Activated CD4-positive, alpha-beta T cell treated with anti-CD3 and anti-CD28 coated beads, Interleukin-2, amount 10 ng/mL, durations not matched to agents 7 days and 5 days (primary cell): ENCODE measurements around the gene MKI67. TPM values are rescaled to one million over a fixed set of nuclear protein-coding genes. Genes with fewer than 3 reads are reported as not detected.

Experiments
- CTCF ChIA-PET: fragments of 350-600 bp; sonication (Branson Sonifier 250); formaldehyde crosslinking; loops from one replicate; lab custom pipeline; 2021; ENCODE audit warnings: antibody characterized with exemption; lab: Charles Lee
- POLR2A ChIA-PET: fragments of 350-600 bp; sonication (Branson Sonifier 250); formaldehyde crosslinking; loops from one replicate; lab custom pipeline; 2021; ENCODE audit warnings: antibody characterized with exemption; lab: Charles Lee
- DNase-seq: peaks from one replicate; pipeline ENCODE4 v3.0.0-alpha.2; 2020
- H3K27ac Mint-ChIP-seq: one replicate; pipeline ENCODE4 v1.8.0; 2021; ENCODE audit warnings: mild to moderate bottlenecking, moderate library complexity, mixed read lengths
- H3K27me3 Mint-ChIP-seq: one replicate; pipeline ENCODE4 v1.8.0; 2021; ENCODE audit warnings: mixed read lengths
- H3K36me3 Mint-ChIP-seq: one replicate; pipeline ENCODE4 v1.8.0; 2021; ENCODE audit warnings: low read depth, mixed read lengths
- H3K4me1 Mint-ChIP-seq: one replicate; pipeline ENCODE4 v1.8.0; 2021; ENCODE audit warnings: mixed read lengths
- H3K4me3 Mint-ChIP-seq: one replicate; pipeline ENCODE4 v1.8.0; 2021; ENCODE audit warnings: mild to moderate bottlenecking, moderate library complexity, mixed read lengths
- H3K9me3 Mint-ChIP-seq: one replicate; pipeline ENCODE4 v1.8.0; 2021; ENCODE audit warnings: mixed read lengths
- total RNA-seq, 2 experiments: library from RNA; stranded (reverse); gene quantifications; one replicate each; pipeline ENCODE4 v1.2.3, GENCODE V29; 2021

The MKI67 gene
- total RNA-seq, 2 experiments from 2014 or later, result 328 to 345 TPM

DNA sequence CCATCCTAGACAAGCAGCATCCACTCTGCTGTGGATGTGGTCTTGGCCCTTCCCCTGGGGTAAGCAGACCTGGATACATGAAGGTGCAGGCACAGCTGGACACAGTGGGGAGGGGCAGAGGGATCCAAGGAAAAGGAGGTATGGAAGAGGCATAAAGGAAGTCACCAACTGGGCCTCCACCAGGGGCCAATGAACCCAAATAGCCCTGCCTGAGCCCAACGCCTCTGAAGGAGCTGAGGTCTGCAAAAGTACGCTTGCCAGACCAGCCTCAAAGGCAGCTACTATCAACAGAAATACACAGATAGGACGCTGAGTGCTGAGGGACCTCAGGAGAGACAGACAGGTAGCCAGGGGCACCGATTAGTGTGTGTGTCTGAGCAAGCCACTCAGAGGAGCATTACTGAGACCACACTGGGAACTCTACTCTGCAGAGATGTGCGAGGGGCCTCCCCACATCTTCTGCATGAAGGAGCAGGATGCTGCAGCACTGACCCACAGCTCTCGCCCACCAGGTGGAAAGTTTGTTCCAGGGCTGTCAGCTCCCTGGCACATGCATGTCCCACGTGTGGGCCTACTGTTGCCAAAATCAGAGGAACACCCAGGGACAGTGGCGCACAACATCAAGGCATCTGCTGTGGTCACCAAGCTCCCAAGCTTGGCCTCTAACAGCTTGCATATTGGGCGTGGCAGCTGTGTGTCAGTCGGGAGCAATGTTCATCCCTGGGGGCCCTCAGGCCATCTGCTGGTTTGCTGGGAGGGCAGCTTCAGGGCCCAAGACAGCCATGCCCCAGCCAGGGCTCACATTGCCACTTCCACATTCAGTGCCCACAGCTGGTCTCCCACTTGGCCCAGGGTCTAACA, 40.0 kb downstream of the MKI67 start:
- ChIA-PET CTCF (interaction anchor here (0.9 to 1.3 kb wide), 2 partner anchors 17 to 125 kb away, joined by 3 to 4 read pairs; no protein-coding TSS in a partner anchor), POLR2A (no interaction called here)
- H3K4me1 Mint-ChIP-seq, result peaks cover 9% of the 10 kb centered on the region
- H3K9me3 Mint-ChIP-seq, result no peaks in the 10 kb centered on the region
- H3K36me3 Mint-ChIP-seq, result peaks cover 2% of the 10 kb centered on the region
- no peak overlapping the region for H3K4me3 Mint-ChIP-seq
- DNase-seq, result no peak
- H3K27ac Mint-ChIP-seq, result no peak overlapping the region
- H3K27me3 Mint-ChIP-seq, result no peaks in the 10 kb centered on the region

DNA sequence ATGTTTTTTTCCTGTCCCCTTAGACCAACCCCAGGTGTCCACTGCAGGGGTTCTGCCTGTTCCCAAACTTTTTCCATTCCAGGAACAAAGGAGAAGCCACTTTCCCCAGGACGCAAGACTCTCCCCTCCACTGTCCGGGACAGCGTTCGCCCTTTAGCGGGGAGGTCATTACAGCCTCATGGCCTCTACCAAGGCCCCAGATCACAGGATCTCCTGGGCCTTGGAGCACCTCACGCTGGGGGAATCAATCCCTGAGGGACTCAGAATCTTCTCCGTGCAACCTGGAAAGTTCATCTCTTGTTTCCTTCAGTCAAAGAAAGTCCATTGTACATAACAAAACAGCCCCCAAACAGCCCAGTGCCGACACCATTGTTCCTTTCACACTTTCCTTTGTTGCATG, 41.2 kb downstream of the MKI67 start:
- no peaks in the 10 kb centered on the region for H3K27me3 Mint-ChIP-seq
- H3K36me3 Mint-ChIP-seq, result peaks cover 2% of the 10 kb centered on the region
- ChIA-PET POLR2A (no interaction called here), CTCF (interaction anchor here (1.0 kb wide), 1 partner anchor 16 kb away, joined by 3 read pairs; no protein-coding TSS in a partner anchor)
- no peak for DNase-seq
- H3K27ac Mint-ChIP-seq, result no peak overlapping the region
- H3K9me3 Mint-ChIP-seq, result no peaks in the 10 kb centered on the region
- peaks cover 9% of the 10 kb centered on the region for H3K4me1 Mint-ChIP-seq
- no peak overlapping the region for H3K4me3 Mint-ChIP-seq

DNA sequence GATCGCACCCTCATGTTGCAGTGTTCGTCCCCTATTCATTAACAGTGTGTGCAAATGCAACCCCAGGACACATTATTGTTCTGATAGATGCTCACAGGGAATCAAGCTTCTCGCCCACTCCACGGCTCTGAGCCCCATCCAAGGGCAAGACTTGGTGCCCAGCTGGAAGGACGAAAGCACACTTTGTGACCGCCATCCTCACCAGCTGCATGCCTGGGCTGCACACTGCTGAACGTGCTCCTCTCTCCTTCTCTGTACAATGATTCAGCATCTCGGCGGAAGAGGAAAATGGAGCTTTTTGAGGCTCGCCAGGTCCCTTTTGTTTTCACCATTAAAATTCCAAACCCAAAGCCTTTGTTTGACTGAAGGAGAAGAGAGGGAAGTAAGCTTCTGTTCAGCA, 41.9 kb downstream of the MKI67 start:
- POLR2A ChIA-PET, result no interaction called here
- Mint-ChIP-seq H3K4me3 (no peak overlapping the region), H3K27me3 (no peaks in the 10 kb centered on the region), H3K9me3 (no peaks in the 10 kb centered on the region), H3K27ac (no peak overlapping the region), H3K4me1 (peaks cover 9% of the 10 kb centered on the region), H3K36me3 (peaks cover 5% of the 10 kb centered on the region)
- CTCF ChIA-PET, result interaction anchor here (1.0 to 1.6 kb wide), 2 partner anchors 11 to 15 kb away, joined by 3 to 6 read pairs; no protein-coding TSS in a partner anchor
- DNase-seq, result no peak

DNA sequence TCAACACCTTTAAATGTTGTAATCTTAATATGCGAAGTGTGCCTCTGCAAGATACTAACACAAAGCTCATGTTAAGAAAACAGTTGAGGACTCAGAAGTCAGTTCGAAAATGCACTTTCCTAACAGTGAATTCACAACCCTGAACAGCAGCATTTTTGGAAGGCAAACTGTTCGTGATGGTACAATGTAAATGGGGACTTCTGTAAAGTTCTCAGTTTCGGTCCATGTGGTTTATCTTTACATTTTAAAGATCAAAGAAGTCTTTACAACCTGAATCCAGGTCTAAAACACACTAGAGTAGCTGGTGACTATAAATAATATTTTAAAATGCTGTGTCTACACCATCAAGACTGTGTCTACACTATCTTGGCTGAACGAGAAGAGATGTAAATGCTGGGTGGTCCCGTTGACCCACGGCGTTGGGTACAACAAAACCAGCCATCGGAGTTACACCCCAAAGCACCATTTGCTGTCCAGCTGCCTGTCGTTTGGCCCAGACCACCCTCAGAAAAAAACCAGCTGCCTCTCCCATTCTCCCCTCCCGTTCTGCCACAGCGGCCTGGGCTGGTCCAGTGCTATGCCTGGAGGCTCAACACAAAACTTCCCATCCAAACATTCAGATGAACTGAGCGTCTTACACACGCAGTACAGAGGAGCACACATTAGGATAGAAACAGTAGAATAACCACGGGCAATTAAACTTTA, 42.9 kb downstream of the MKI67 start:
- Mint-ChIP-seq H3K4me3 (no peak overlapping the region), H3K36me3 (peaks cover 9% of the 10 kb centered on the region), H3K9me3 (no peaks in the 10 kb centered on the region), H3K27ac (no peak overlapping the region), H3K27me3 (no peaks in the 10 kb centered on the region), H3K4me1 (peaks cover 6% of the 10 kb centered on the region)
- ChIA-PET CTCF (interaction anchor here (1.6 to 3.2 kb wide), 2 partner anchors 12 to 14 kb away, joined by 6 to 12 read pairs; no protein-coding TSS in a partner anchor), POLR2A (no interaction called here)
- DNase-seq, result no peak

DNA sequence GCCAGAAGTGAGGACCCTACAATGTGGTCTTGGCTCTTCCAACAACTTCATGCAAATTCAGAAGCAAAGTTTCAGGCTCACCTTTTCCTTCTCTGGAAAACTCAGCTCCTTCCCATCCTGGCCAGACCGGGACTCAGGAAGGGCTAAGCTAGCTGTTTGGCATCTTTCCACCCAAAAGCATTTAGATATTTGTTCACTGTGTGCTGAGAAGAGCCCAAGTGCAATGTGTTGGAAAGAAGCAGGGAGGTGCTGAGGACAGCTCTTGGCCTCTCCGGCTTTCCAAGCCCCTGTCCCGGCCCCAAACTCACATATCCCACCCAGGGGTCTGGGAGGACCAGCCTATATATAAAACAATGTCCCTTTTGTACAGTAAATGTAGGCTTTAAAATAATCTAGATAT, 44.5 kb downstream of the MKI67 start:
- Mint-ChIP-seq H3K9me3 (no peaks in the 10 kb centered on the region), H3K4me3 (no peak overlapping the region), H3K27ac (no peak overlapping the region), H3K4me1 (no peaks in the 10 kb centered on the region), H3K36me3 (peaks cover 9% of the 10 kb centered on the region), H3K27me3 (no peaks in the 10 kb centered on the region)
- CTCF ChIA-PET, result interaction anchor here (1.1 to 3.2 kb wide), 2 partner anchors 12 to 14 kb away, joined by 4 to 12 read pairs; no protein-coding TSS in a partner anchor
- no peak for DNase-seq
- POLR2A ChIA-PET, result no interaction called here

DNA sequence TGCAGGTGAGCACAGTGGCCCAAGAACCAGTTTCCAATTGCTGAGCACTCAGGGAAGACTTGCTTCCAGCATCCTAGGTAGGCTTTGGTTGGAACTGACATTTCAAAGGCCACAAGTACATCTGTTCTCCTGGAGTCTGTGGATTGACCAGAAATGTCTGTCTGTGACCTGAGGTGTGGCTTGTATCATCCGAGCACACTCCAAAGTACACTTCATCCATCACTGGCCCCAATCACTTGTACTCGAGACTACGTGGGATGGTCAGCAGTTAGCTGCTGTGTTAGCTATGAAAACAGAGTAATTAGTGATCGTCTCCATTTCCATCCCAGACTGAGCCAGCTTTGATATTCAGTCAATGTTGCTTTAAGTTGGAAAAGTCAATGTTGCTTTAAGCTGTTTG, 45.0 kb downstream of the MKI67 start:
- ChIA-PET CTCF (interaction anchor here (1.1 to 3.2 kb wide), 2 partner anchors 12 to 14 kb away, joined by 4 to 12 read pairs; no protein-coding TSS in a partner anchor), POLR2A (no interaction called here)
- DNase-seq, result no peak
- no peak overlapping the region for H3K27ac Mint-ChIP-seq
- no peak overlapping the region for H3K4me3 Mint-ChIP-seq
- H3K27me3 Mint-ChIP-seq, result no peaks in the 10 kb centered on the region
- H3K9me3 Mint-ChIP-seq, result no peaks in the 10 kb centered on the region
- peaks cover 9% of the 10 kb centered on the region for H3K36me3 Mint-ChIP-seq
- H3K4me1 Mint-ChIP-seq, result no peaks in the 10 kb centered on the region

DNA sequence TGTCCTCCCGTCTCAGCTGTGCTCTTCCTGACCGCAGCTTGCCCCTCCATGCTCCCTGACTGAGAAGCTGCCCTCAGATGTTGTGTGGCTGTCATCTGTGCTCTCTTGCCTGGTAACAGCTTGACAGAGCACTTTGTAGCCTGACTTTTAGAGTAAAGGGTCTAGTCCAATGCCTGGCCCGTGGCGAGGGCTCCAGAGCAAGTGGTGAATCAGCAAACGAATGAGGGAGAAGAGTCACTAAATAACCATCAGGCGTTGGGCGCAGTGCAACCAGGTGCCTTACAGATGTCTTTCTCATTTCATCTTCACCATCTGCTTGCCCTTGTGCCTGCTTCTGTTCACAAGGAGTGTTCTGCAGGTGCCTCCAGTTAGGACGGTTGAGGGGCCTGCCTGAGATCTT, 45.6 kb downstream of the MKI67 start:
- no peak for DNase-seq
- Mint-ChIP-seq H3K9me3 (no peaks in the 10 kb centered on the region), H3K4me3 (no peak overlapping the region), H3K27ac (no peak overlapping the region), H3K4me1 (no peaks in the 10 kb centered on the region), H3K36me3 (peaks cover 9% of the 10 kb centered on the region), H3K27me3 (no peaks in the 10 kb centered on the region)
- POLR2A ChIA-PET, result no interaction called here
- CTCF ChIA-PET, result interaction anchor here (0.8 to 3.2 kb wide), 3 partner anchors 11 to 43 kb away, joined by 3 to 12 read pairs (median 6); no protein-coding TSS in a partner anchor

DNA sequence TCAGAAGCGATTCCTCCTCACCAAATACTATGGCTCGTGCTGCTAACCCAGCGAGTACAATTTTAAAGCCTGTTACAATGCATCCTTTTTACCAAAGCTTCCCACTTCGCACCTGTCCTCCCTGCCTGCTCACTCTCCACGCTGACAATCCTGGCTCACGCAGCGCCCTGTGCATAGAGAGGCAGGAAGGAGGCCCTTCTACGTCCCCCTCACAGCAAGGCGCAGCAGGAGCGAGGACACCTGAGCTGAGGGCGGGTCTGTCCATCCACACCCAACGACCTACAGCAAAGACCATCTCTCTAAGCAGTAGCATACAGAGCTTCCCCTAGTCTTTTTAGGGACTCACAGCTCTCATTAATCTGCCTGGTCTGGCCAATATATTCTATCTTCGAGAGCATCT, 46.0 kb downstream of the MKI67 start:
- DNase-seq, result no peak
- Mint-ChIP-seq H3K4me3 (no peak overlapping the region), H3K9me3 (no peaks in the 10 kb centered on the region), H3K27me3 (no peaks in the 10 kb centered on the region), H3K36me3 (peaks cover 11% of the 10 kb centered on the region), H3K27ac (no peak overlapping the region), H3K4me1 (no peaks in the 10 kb centered on the region)
- POLR2A ChIA-PET, result no interaction called here
- CTCF ChIA-PET, result interaction anchor here (0.7 to 1.5 kb wide), 4 partner anchors 11 to 43 kb away, joined by 3 to 6 read pairs (median 3); no protein-coding TSS in a partner anchor

DNA sequence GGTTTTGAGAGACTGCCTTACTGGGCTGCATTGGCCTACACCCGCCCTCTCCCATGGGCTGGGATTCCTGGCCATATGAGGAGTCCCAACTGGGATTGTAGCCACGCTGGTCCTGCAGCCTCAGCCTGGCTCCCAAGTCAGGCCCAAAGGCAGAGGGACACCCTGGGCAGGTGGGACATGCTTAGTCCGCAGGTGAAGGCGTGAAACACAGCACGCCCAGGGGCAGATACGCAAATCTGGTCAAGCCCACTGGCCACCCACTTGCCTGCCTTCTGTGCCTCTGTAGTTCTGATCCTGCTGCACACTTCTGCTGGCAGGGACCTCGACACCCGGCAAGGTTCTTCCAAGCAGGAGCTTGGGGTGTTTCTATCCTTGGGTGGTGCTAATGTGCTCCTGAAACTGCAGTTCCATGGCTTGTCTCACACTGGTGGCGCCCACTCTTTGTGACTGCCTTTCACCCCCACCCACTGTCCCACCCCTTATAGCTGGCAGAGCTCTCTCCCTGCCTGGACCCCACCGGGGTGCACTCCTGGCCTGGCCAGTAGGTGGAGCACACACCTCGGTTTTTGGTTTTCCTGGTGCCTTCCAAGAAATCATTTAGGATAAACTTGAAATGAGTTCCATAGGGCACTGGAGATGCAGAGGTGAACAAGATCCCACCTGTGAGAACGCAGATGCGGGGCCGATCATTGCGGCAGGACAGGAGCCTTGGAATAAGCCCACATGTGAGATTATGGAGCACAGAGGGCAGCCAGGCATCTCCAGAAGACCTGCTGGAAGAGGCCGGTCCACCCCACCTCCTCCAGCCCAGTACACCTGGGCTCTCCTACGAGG, 47.9 kb downstream of the MKI67 start:
- CTCF ChIA-PET, result interaction anchor here (0.5 to 2.2 kb wide), 7 partner anchors 17 to 156 kb away, joined by 3 to 10 read pairs (median 3); no protein-coding TSS in a partner anchor
- POLR2A ChIA-PET, result no interaction called here
- Mint-ChIP-seq H3K27ac (no peak overlapping the region), H3K9me3 (no peaks in the 10 kb centered on the region), H3K4me3 (no peak overlapping the region), H3K36me3 (peaks cover 26% of the 10 kb centered on the region), H3K27me3 (no peaks in the 10 kb centered on the region), H3K4me1 (peaks cover 9% of the 10 kb centered on the region)
- peak; percentile 39 for DNase-seq

DNA sequence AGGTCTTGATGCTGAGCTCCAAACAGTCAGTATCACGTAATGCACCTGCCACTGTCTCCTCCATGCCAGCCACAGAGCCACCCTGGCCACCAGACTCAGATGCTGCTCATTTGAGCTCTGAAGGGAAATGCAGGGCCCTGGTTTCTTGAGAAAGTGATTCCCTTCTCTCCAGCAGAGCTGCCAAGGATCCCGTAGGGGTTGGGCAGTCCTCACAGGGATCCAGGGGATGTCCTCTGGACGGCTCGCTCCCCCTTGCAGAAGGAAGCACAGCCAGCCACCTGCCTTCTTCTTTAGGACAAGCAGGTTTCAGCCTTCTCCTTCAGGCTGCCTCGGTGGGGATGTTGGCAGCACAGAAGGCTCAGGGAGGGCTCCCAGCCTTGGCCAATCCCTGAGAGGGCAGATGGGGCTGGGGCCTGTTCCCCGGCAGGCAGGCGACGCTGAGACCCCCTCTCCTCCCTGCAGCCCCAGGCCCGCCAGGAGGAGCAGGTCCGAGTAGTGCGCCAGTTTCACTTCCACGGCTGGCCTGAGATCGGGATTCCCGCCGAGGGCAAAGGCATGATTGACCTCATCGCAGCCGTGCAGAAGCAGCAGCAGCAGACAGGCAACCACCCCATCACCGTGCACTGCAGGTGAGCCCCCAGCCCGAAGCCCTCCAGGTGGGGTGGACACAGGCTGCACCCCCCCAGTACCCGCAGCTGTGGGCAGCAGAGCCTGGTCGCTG, 48.9 kb downstream of the MKI67 start:
- Mint-ChIP-seq H3K36me3 (peaks cover 33% of the 10 kb centered on the region), H3K4me1 (peaks cover 11% of the 10 kb centered on the region), H3K9me3 (no peaks in the 10 kb centered on the region), H3K4me3 (no peak overlapping the region), H3K27ac (no peak overlapping the region), H3K27me3 (no peaks in the 10 kb centered on the region)
- ChIA-PET POLR2A (no interaction called here), CTCF (interaction anchor here (1.0 to 1.2 kb wide), 2 partner anchors 37 to 171 kb away, joined by 3 read pairs; no protein-coding TSS in a partner anchor)
- DNase-seq, result no peak

DNA sequence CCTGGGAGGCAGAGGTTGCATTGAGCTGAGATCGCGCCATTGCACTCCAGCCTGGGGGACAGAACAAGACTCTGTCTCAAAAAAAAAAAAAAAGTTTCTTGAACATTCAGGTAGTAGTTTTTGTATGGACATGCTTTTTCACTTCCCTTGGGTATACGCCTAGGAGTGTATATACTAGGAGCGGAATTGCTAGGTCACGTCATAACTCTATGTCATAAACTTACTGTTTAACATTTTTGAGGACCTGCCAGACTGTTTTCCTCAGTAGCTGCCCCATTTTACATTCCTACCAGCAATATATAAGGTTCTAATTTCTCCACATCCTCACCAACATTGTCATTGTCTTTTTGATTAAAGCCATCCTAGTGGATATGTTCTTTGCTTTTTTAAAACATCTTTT, 51.6 kb downstream of the MKI67 start:
- H3K27me3 Mint-ChIP-seq, result no peaks in the 10 kb centered on the region
- H3K27ac Mint-ChIP-seq, result no peak overlapping the region
- DNase-seq, result no peak
- no peaks in the 10 kb centered on the region for H3K9me3 Mint-ChIP-seq
- POLR2A ChIA-PET, result no interaction called here
- peaks cover 16% of the 10 kb centered on the region for H3K4me1 Mint-ChIP-seq
- H3K36me3 Mint-ChIP-seq, result peaks cover 38% of the 10 kb centered on the region
- CTCF ChIA-PET, result interaction anchor here (1.0 to 3.0 kb wide), 3 partner anchors 11 to 39 kb away, joined by 3 to 12 read pairs (median 5); no protein-coding TSS in a partner anchor
- H3K4me3 Mint-ChIP-seq, result no peak overlapping the region
